C4-2B (cell line): ENCODE data around the gene ANKRD27.

Source experiments
- CTCF ChIP-seq: fragments of 450-650 bp; conservative IDR thresholded peaks from 2 replicates; pipeline ENCODE4 v1.5.1; 2017; ENCODE audit warnings: mild to moderate bottlenecking
- ZFX ChIP-seq: fragments of 450-650 bp; IDR thresholded peaks from 2 replicates; pipeline ENCODE4 v1.6.1; 2017

DNA sequence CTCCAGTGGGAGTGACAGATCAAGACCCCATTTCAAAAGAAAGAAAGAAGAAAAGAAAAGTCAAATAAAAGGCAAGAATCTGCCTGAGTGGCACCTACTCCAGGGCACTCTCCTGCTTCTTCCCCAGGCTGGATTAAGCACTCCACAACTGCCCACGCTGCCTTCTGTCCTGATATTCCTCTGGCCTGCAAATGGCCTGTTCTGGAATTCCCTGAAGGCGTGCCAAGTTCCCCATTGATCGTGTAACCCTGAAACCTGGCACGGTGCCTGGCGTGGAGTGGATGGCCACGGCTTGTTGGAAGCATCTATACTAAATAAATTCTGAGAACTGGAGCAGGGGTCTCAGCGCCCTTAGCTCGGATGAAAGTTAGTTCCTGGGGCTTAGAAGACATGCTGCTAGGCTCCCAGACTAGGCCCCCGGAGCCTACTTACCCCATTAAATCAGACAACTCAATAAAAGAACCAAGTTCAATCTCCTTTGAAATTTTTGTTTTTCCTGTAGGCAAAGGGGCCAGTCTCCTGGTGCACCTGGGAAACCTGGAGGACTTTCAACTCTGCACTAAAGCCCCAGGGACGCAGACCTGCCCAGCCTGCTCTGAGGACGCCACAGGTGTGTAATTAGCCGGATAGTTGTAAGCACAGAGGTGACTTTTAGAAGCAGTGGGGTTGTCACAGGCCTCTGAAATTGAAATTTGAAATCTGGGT is 21.9 kb downstream of the ANKRD27 start:
- no peak for TF ChIP-seq CTCF
- no peak for TF ChIP-seq ZFX
